ENCODE measurements around the gene BLTP2. TPM values are rescaled to one million over a fixed set of nuclear protein-coding genes. Genes with fewer than 3 reads are reported as not detected.

The BLTP2 gene
- polyA plus RNA-seq, 1 donor = 50.6 TPM

- peak; percentile 77 for DNase-seq (ENCODE audit: low read depth)
These were observed 46.1 kb downstream of the BLTP2 start, which contains the start of gene SPAG5 for GRCh38 chr17:28598799-28599310. Gene SPAG5 (minus strand): TSS chr17:28599025. CDS start chr17:28598946, 79 bp downstream.

GRCh38 chr17:28598389-28598788 lies 46.6 kb downstream of the BLTP2 start:
- no peak for DNase-seq (ENCODE audit: low read depth)

GRCh38 chr17:28597606-28598383 lies 47.2 kb downstream of the BLTP2 start:
- DNase-seq (ENCODE audit: low read depth) = no peak

Other genes starting within 250 kb of the BLTP2 start
- gene SLC46A1, start 238.9 kb downstream of the BLTP2 start, polyA plus RNA-seq (ENCODE audit: insufficient read length) = 7.0 TPM
- not detected for gene SLC13A2, start 171.5 kb downstream of the BLTP2 start, polyA plus RNA-seq (ENCODE audit: insufficient read length)
- gene FOXN1, start 138.8 kb downstream of the BLTP2 start, polyA plus RNA-seq (ENCODE audit: insufficient read length) = not detected
- 10.7 TPM for gene UNC119, start 92.5 kb downstream of the BLTP2 start, polyA plus RNA-seq (ENCODE audit: insufficient read length)
- gene PIGS, start 73.6 kb downstream of the BLTP2 start, polyA plus RNA-seq (ENCODE audit: insufficient read length) = 44.4 TPM
- gene ALDOC, start 68.3 kb downstream of the BLTP2 start, polyA plus RNA-seq (ENCODE audit: insufficient read length) = 1.4 TPM
- gene SPAG5, start 46.1 kb downstream of the BLTP2 start, polyA plus RNA-seq (ENCODE audit: insufficient read length) = 18.5 TPM
- gene RSKR, start 31.0 kb downstream of the BLTP2 start, polyA plus RNA-seq (ENCODE audit: insufficient read length) = 17.3 TPM
- gene SDF2, start 16.7 kb upstream of the BLTP2 start, polyA plus RNA-seq (ENCODE audit: insufficient read length) = 34.8 TPM
- gene SUPT6H, start 17.0 kb upstream of the BLTP2 start, polyA plus RNA-seq (ENCODE audit: insufficient read length) = 38.9 TPM
- 3.1 TPM for gene PROCA1, start 66.7 kb upstream of the BLTP2 start, polyA plus RNA-seq (ENCODE audit: insufficient read length)
- 61.9 TPM for gene RAB34, start 72.7 kb upstream of the BLTP2 start, polyA plus RNA-seq (ENCODE audit: insufficient read length)
- gene RPL23A, start 74.8 kb upstream of the BLTP2 start, polyA plus RNA-seq (ENCODE audit: insufficient read length) = 1,425 TPM
- gene TLCD1, start 81.1 kb upstream of the BLTP2 start, polyA plus RNA-seq (ENCODE audit: insufficient read length) = 4.2 TPM
- 3.3 TPM for gene NEK8, start 83.6 kb upstream of the BLTP2 start, polyA plus RNA-seq (ENCODE audit: insufficient read length)
- 53.6 TPM for gene TRAF4, start 98.9 kb upstream of the BLTP2 start, polyA plus RNA-seq (ENCODE audit: insufficient read length)
- 13.2 TPM for gene FAM222B, start 197.6 kb upstream of the BLTP2 start, polyA plus RNA-seq (ENCODE audit: insufficient read length)
- 42.0 TPM for gene ERAL1, start 209.9 kb upstream of the BLTP2 start, polyA plus RNA-seq (ENCODE audit: insufficient read length)